ENCODE results near the gene TOX3.

DNA sequence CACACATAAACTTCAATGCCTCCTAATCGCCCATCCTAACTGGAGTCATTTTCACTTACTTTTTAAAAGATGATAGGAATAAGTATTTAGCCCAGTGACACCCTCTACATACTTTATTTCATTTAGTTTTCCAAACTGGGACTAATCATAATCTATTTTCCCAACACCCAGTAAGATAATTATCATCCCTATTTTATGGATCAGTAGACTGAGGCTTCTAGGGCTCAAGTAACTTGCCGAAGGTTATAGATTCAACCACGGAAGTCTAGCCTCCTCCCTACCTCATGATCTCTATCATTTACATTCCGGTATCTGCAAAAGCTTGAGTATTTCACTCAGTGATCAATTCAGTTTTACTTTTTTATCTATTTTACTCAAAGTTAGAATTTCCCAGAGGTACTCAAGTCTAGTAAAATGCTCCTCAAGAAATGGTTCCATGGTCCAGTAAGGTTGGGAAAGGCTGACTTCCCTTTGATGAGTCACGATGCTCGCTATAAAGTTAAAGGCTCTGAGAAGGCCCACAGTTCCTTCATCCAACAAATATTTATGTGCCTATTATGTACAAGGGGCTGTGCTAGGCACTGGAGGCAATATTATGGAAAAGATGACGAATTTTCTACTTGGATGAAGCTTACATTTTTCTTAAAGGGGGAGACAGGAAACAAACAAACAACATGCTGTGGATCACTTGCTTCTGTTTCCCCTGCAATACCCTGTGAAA lies 75.1 kb downstream of the TOX3 start:
- TF ChIP-seq TAF1 (conservative IDR thresholded peaks at IDR 0.05) (no peak), NR2F2 (IDR thresholded peaks at IDR 0.05) (no peak), RAD21 (IDR thresholded peaks at IDR 0.05) (no peak), SP1 (IDR thresholded peaks at IDR 0.05) (no peak), RXRA (IDR thresholded peaks at IDR 0.05) (no peak), JUND (IDR thresholded peaks at IDR 0.05) (no peak), EGR1 (IDR thresholded peaks at IDR 0.05; ENCODE audit: low read depth in 2 of 2) (no peak), FOXA1 (IDR thresholded peaks at IDR 0.05) (no peak)
- TF ChIP-seq, protein P1, sequence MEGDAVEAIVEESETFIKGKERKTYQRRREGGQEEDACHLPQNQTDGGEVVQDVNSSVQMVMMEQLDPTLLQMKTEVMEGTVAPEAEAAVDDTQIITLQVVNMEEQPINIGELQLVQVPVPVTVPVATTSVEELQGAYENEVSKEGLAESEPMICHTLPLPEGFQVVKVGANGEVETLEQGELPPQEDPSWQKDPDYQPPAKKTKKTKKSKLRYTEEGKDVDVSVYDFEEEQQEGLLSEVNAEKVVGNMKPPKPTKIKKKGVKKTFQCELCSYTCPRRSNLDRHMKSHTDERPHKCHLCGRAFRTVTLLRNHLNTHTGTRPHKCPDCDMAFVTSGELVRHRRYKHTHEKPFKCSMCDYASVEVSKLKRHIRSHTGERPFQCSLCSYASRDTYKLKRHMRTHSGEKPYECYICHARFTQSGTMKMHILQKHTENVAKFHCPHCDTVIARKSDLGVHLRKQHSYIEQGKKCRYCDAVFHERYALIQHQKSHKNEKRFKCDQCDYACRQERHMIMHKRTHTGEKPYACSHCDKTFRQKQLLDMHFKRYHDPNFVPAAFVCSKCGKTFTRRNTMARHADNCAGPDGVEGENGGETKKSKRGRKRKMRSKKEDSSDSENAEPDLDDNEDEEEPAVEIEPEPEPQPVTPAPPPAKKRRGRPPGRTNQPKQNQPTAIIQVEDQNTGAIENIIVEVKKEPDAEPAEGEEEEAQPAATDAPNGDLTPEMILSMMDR (IDR thresholded peaks at IDR 0.05; ENCODE audit: low read depth, low read length, missing input control): no peak
- TF ChIP-seq, protein P2, sequence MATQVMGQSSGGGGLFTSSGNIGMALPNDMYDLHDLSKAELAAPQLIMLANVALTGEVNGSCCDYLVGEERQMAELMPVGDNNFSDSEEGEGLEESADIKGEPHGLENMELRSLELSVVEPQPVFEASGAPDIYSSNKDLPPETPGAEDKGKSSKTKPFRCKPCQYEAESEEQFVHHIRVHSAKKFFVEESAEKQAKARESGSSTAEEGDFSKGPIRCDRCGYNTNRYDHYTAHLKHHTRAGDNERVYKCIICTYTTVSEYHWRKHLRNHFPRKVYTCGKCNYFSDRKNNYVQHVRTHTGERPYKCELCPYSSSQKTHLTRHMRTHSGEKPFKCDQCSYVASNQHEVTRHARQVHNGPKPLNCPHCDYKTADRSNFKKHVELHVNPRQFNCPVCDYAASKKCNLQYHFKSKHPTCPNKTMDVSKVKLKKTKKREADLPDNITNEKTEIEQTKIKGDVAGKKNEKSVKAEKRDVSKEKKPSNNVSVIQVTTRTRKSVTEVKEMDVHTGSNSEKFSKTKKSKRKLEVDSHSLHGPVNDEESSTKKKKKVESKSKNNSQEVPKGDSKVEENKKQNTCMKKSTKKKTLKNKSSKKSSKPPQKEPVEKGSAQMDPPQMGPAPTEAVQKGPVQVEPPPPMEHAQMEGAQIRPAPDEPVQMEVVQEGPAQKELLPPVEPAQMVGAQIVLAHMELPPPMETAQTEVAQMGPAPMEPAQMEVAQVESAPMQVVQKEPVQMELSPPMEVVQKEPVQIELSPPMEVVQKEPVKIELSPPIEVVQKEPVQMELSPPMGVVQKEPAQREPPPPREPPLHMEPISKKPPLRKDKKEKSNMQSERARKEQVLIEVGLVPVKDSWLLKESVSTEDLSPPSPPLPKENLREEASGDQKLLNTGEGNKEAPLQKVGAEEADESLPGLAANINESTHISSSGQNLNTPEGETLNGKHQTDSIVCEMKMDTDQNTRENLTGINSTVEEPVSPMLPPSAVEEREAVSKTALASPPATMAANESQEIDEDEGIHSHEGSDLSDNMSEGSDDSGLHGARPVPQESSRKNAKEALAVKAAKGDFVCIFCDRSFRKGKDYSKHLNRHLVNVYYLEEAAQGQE (IDR thresholded peaks at IDR 0.05): no peak
- TF ChIP-seq, protein P3, sequence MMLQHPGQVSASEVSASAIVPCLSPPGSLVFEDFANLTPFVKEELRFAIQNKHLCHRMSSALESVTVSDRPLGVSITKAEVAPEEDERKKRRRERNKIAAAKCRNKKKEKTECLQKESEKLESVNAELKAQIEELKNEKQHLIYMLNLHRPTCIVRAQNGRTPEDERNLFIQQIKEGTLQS (IDR thresholded peaks at IDR 0.05): no peak

Data from liver (tissue), 3 donors.